ENCODE results near the gene RAB9A.
"Not testable (repeated sequence)": the region's sequence is repeated elsewhere in the genome, so short reads cannot be mapped to it uniquely, and the experiment has no call there.

The RAB9A gene

GRCh38 chrX:13695601-13696115 lies 6.7 kb downstream of the RAB9A start:
- in situ Hi-C loops (cut with HindIII; ENCODE audit: low pct_ligation_motif_present, low pct_unique_long_range_greater_than_20kb, low sequenced_read_pairs), result no loop called here
- DNase-seq, result no peak

DNA sequence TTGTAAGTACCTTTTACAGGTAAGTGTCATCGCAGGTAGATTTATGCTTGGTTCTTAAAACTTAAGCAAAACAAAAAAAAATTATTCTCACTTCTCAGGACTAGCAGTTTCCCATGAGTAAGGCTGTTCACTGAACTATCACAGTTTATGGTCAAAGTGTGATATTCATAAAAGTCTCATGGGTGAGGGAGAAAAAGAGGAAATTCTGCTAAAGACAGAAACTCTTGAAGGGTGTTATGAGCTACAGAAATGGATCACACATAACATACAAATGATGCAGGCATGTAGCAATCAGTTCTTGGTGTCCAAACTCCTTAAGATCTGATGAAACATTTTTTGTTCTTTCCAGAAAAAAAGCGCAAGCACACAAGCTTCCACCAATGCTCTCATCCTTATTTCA lies 8.5 kb downstream of the RAB9A start:
- no peak for DNase-seq
- in situ Hi-C loops (cut with HindIII; ENCODE audit: low pct_ligation_motif_present, low pct_unique_long_range_greater_than_20kb, low sequenced_read_pairs), result no loop called here

- DNase-seq, result no peak
- in situ Hi-C loops (cut with HindIII; ENCODE audit: low pct_ligation_motif_present, low pct_unique_long_range_greater_than_20kb, low sequenced_read_pairs), result no loop called here
These were observed 9.0 kb downstream of the RAB9A start for GRCh38 chrX:13697976-13698375.

DNA sequence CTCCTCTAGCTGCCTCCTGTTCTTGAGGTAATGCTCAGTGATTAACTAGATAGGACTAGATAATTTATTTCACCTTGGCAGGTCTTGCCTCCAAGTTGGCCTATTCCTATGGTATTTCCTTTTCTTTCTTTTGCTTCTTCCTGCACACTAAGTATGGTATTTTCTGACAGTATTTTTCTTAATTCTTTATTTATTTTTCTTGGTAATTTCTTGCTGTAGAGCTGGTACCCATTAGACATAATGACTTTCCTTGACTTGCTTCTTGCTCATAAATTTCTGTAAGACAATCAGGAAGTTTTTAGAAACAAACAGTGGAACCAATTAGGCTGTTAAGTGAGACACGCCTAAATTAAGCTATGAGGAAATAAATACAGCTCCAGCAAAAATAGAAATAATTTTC lies 9.5 kb downstream of the RAB9A start:
- DNase-seq, result no peak
- in situ Hi-C loops (cut with HindIII; ENCODE audit: low pct_ligation_motif_present, low pct_unique_long_range_greater_than_20kb, low sequenced_read_pairs), result no loop called here

- no peak for DNase-seq
- in situ Hi-C loops (cut with HindIII; ENCODE audit: low pct_ligation_motif_present, low pct_unique_long_range_greater_than_20kb, low sequenced_read_pairs), result no loop called here
These were observed 10.4 kb downstream of the RAB9A start for GRCh38 chrX:13699183-13699826.

DNA sequence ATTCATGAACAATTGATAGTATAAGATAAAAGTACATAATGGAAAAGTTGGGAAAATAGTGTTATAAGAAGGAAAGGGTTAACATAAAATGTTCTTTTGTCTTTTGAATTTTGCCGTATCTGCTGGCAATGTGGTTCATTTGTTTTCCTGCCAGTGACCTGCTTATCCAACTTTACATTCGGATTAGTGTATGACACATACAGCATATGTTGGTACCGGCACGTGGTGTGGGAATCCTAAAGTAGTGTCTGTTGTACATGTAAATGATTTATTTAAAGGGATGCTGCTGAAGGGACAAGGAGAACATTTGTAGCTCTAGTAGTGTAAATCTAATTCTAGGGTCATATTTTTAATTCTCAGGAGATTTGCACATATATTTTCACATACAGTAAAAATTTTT lies 11.5 kb downstream of the RAB9A start:
- DNase-seq, result no peak
- in situ Hi-C loops (cut with HindIII; ENCODE audit: low pct_ligation_motif_present, low pct_unique_long_range_greater_than_20kb, low sequenced_read_pairs), result no loop called here

DNA sequence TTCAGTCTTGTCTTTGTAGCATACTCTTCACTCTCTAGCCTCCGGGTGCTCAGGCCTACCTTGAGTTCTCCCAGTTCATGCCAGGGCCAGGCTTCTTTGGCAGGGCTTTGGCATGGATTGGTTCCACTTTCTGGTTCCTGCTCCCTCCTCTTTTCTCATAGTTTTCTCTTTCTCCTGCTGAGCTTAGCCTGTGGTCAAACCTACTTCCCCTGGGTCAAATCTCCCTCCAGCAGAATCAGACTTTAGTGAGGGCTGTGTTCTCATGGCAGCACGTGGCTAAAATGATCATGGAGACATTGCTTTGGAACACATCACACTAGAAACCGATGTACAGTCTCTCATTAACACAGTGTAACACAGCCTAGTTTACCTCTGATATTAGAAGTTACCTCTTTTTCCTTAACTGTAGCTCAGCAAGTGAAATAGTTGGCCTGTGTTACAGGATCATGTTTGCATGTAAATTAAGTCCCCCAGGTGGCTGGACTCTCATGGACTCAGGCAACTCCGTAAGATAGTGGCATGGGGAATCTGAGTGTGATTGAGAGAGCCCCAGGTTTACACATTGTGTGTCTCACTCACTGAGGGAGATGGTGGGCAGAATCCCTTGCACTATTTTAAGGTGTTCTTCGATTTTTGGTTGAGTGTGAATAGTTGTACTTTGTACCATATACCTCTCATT lies 13.3 kb downstream of the RAB9A start:
- in situ Hi-C loops (cut with HindIII; ENCODE audit: low pct_ligation_motif_present, low pct_unique_long_range_greater_than_20kb, low sequenced_read_pairs), result no loop called here

GRCh38 chrX:13703135-13703534 lies 14.2 kb downstream of the RAB9A start:
- in situ Hi-C loops (cut with HindIII; ENCODE audit: low pct_ligation_motif_present, low pct_unique_long_range_greater_than_20kb, low sequenced_read_pairs), result no loop called here
- DNase-seq, result no peak

More for the DNA sequence above, 13.3 kb downstream of the RAB9A start:
- no peak for DNase-seq

GRCh38 chrX:13703589-13703988 lies 14.7 kb downstream of the RAB9A start:
- DNase-seq, result no peak
- in situ Hi-C loops (cut with HindIII; ENCODE audit: low pct_ligation_motif_present, low pct_unique_long_range_greater_than_20kb, low sequenced_read_pairs), result no loop called here

- in situ Hi-C loops (cut with HindIII; ENCODE audit: low pct_ligation_motif_present, low pct_unique_long_range_greater_than_20kb, low sequenced_read_pairs), result no loop called here
These were observed 22.2 kb downstream of the RAB9A start for GRCh38 chrX:13711141-13711540.

GRCh38 chrX:13716455-13716854 lies 27.5 kb downstream of the RAB9A start:
- in situ Hi-C loops (cut with HindIII; ENCODE audit: low pct_ligation_motif_present, low pct_unique_long_range_greater_than_20kb, low sequenced_read_pairs), result no loop called here
- DNase-seq, result no peak

More at GRCh38 chrX:13711141-13711540, 22.2 kb downstream of the RAB9A start:
- no peak for DNase-seq

DNA sequence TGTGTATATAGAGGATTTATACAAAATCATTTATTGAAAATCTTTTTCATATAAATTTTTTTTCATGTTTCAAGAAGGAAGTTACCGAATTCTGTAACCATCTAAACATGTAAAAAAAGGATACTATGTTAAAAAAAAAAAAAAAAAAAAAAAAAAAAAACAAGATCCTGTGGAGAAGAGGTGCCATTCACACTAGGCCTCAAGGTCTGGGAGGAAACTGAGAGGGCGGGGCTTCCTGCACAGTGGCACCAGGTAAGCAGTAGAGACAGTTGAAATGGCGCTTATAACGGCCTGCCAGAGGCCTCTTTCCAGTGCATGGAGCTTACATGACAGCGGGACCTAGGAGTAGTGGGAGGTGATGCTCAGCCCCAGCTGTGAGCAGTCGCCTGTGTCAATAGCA lies 28.0 kb downstream of the RAB9A start:
- in situ Hi-C loops (cut with HindIII; ENCODE audit: low pct_ligation_motif_present, low pct_unique_long_range_greater_than_20kb, low sequenced_read_pairs), result no loop called here
- no peak for DNase-seq

DNA sequence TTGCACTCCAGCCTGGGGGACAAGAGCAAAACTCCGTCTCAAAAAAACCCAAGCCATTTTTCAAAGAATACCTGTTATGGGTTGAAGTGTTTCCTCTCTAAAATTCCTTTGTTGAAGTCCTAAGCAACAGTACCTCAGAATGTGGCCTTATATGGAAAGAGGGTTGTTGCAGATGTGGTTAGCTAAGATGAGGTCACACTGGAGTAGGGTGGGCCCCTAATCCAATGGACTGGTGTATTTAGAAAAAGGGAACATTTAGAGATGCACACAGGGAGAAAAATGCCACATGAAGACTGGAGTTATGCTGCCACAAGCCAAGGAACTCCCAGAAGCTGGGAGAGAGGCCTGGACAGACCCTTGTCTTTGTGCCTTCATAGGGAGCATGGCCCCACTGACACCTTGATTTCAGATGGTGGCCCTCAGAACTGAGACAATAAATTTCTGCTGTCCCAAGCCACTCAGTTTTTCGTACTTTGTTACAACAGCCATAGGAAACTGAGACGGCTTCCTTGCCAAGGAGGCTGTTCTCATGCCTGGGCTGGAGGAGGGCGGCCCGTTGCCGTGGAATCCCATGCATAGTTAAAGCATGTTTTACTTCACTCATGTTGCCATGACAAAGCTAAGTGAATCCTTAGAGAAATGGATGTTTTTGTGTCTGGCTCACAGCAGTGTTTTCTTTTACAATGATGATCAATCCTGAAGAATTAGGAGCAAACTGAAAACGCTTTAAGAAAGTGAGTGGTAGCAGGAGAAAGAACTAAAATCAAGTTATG lies 29.0 kb downstream of the RAB9A start:
- DNase-seq, result no peak
- in situ Hi-C loops (cut with HindIII; ENCODE audit: low pct_ligation_motif_present, low pct_unique_long_range_greater_than_20kb, low sequenced_read_pairs), result no loop called here

GRCh38 chrX:13719192-13719856 lies 30.4 kb downstream of the RAB9A start:
- DNase-seq, result no peak
- in situ Hi-C loops (cut with HindIII; ENCODE audit: low pct_ligation_motif_present, low pct_unique_long_range_greater_than_20kb, low sequenced_read_pairs), result no loop called here

DNA sequence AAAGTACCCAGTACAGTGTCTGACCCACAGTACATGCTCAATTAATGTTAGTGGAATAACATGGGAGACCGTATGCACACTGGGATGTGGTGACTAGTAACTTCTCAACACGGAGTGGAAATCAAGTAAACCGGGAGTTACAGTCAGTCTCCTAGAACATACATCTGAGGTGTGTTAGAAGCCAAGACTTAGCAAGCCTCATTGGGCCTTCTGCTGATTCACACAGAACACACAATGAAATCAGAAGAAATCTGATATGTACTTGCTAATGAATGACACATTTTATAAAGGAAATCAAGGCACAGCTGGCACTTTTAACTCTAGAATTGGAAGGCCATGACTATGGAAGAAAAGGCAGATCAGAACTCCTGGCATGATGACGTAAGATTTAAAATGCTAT lies 32.4 kb downstream of the RAB9A start:
- in situ Hi-C loops (cut with HindIII; ENCODE audit: low pct_ligation_motif_present, low pct_unique_long_range_greater_than_20kb, low sequenced_read_pairs), result no loop called here
- DNase-seq, result no peak

DNA sequence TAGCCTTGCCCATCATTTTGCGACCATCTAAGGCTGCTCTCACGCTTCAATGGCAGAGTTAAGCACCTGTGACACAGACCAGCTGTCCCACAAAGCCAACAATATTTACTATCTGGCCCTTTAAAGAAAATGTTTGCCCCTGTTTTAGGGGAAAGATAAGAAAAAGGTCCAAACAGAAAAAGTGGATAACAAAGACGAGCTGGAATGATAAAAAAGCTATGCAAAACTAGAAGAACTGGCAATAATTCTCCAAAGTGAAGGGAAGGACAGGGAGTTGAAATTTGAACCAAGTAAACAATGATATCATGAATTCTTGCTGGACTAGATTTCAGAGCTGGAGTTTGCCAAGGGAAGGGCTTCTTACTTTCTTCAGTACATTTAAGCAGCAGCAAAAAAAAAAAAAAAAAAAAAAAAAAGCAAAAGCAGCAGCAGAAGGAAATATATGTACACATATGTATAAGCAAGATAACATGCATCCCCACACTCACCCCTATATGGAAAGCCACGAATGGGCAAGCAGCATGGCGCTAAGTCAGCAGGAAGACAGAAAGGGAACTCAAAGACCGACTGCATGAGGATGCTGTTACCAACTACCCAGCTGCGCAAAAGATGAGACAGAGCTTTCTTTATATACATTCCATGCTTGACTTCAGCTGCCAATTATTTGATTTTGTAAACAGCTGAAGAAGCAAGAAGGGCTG lies 33.0 kb downstream of the RAB9A start:
- in situ Hi-C loops (cut with HindIII; ENCODE audit: low pct_ligation_motif_present, low pct_unique_long_range_greater_than_20kb, low sequenced_read_pairs), result no loop called here
- DNase-seq, result no peak

DNA sequence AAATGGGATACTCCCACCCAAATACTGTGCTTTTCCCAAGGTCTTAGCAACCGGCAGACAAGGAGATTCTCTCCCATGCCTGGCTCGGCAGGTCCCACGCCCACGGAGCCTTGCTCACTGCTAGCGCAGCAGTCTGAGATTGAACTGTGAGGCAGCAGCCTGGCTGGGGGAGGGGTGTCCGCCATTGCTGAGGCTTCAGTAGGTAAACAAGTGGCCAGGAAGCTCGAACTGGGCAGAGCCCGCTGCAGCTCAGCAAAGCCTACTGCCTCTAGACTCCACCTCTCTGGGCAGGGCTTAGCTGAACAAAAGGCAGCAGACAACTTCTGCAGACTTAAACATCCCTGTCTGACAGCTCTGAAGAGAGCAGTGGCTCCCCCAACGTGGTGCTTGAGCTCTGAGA lies 36.0 kb downstream of the RAB9A start:
- in situ Hi-C loops (cut with HindIII; ENCODE audit: low pct_ligation_motif_present, low pct_unique_long_range_greater_than_20kb, low sequenced_read_pairs); DNase-seq: not testable (repeated sequence)

- DNase-seq; in situ Hi-C loops (cut with HindIII; ENCODE audit: low pct_ligation_motif_present, low pct_unique_long_range_greater_than_20kb, low sequenced_read_pairs): not testable (repeated sequence)
These were observed 37.7 kb downstream of the RAB9A start for GRCh38 chrX:13726583-13726982.
